Left ventricle myocardium superior (tissue), 1 donor: ENCODE data around the gene PTPRN. TPM values are rescaled to one million over a fixed set of nuclear protein-coding genes. Genes with fewer than 3 reads are reported as not detected.

Experiments
- ATAC-seq: fragments of 200-7000 bp; cut with Tn5 transposase; one replicate; pipeline ENCODE4 v1.9.1; 2020; ENCODE audit warnings: mild to moderate bottlenecking, moderate library complexity
- DNase-seq: peaks from one replicate; pipeline ENCODE4 v3.0.0-alpha.2; 2020
- intact Hi-C: fragments of 100-400 bp; cut with micrococcal nuclease; formaldehyde crosslinking; loops from one replicate; pipeline ENCODE4 v1.11.0; 2022
- long read RNA-seq: library from polyadenylated mRNA; unstranded; transcript quantifications from one replicate; pipeline ENCODE4 v2.0.0, GENCODE V29; 2021
- total RNA-seq: library from RNA; stranded (reverse); fragmentation: NEBNext Ultra II Directional; extraction: Animal tissue kit (Norgen Biotek cat#: 25700); gene quantifications from one replicate; pipeline ENCODE4 v1.2.1, GENCODE V29; 2021
- donor health status: DM: no; HTN: yes; CAD: no; lungs with severe emphysema.

The PTPRN gene
- not detected for total RNA-seq
- long read RNA-seq = 0 reads

DNA sequence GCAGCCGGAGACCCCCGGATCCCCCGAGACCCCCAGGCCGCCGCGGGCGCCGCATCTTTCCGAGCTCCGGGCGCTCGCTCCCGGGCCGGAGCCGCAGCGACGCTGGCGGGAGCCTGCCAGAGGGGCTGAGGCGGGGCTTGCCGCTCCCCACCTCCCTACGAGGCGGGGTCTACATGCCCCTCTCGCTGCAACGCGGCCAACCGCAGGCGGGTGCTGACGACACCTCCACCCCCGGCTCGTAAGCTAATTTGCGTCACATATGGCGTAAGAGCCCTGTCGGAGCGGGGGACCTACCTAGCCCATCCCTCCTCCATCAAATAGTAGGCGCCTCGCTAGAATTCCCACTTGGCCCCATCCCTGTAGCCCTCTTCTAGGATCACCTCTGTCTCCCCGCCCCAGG, at the start of gene PTPRN:
Gene PTPRN, minus strand, starts transcription at position 124 of the 400 bp plus-strand sequence. Its CDS starts 69 bp downstream, at position 55.
- ATAC-seq = no peak
- no peak for DNase-seq
- intact Hi-C loops = no loop called here

DNA sequence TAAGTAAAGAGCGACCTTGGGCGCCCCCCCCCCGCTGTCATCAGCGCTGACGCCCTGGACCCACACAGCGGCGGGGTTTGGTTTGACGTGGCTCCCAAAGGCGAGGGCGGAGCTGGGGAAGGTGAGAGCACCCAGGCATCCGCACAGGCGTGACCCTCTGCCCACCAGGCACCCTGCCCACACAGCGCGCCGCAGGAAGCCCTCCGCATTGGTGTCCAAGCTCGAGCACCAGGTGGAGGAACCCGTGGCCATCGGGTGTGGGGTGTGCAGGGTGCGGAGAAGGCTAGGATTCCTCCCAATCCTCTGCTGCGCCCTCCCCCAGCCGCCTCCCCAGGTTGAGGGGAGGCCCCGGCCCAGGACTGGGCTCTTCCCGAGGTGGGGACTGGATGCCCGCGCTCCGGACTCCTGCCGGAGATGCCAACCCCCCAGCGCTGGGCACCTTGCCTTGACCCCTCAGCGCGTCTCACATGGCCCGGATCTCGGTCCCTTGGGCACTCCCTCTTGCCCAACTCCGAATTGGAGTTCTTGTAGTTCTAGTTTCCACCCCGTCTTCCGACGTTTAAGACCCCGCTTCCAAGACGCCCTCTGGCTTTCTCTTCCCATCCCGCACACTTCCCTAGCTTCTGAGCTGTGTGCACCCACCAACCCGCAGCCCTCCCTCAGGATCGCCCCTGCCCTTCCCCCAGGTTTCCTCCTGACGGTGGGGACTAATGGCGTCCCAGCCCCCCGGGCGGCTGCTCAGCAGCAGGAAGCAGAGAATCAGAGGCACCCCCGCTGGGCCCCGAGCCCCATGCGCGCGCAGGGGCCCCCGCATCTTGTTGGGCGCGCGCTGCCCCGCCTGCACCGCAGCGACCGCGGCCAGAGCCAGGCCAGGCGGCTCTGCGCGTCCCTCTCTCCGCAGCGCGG, 49.2 kb upstream of the PTPRN start:
- DNase-seq = no peak
- intact Hi-C loops = no loop called here
- peak; percentile 22 for ATAC-seq

DNA sequence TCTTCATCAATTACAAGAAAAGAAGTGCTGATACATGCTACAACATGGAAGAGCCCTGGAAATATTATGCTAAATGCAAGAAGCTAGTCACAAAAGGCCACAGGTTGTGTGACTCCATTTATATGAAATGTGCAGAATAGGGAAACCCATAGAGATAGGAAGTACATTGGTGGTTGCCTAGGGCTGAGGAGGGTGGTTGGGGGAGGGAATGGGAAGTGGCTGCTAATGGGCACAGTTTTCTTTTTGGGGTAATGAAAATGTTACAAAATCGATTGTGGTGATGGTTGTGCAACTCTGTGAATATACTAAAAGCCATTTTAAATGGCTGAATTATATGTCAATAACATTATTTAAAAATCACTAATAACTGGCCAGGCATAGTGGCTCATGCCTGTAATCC, 47.6 kb upstream of the PTPRN start:
- DNase-seq (no peak), ATAC-seq (peak; percentile 27)
- intact Hi-C loops = no loop called here

DNA sequence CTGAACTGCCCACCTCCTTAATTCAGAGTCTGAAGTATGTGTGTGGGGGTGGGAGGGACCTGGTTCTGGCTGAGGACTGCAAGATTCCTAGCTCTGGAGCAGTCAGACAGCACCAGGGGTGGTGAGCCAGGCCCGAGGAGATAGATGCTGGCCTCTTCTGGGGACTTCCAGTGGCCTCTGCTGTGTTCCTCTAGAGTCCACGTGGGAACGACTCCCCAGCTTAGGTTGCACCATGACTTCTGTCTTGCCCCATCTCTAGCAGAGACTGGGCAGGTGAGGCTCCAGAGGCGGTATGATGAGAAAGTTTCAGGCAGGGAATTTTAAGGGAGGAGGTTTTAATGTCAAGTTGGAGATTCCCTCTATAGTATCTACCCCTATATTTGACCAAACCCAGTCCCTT, 45.4 kb upstream of the PTPRN start:
- intact Hi-C loops = no loop called here
- ATAC-seq = no peak

GRCh38 chr2:219353129-219353528, 43.9 kb upstream of the PTPRN start:
- ATAC-seq = no peak
- intact Hi-C loops = no loop called here
- DNase-seq = no peak

More for the DNA sequence above, 45.4 kb upstream of the PTPRN start:
- DNase-seq = no peak

DNA sequence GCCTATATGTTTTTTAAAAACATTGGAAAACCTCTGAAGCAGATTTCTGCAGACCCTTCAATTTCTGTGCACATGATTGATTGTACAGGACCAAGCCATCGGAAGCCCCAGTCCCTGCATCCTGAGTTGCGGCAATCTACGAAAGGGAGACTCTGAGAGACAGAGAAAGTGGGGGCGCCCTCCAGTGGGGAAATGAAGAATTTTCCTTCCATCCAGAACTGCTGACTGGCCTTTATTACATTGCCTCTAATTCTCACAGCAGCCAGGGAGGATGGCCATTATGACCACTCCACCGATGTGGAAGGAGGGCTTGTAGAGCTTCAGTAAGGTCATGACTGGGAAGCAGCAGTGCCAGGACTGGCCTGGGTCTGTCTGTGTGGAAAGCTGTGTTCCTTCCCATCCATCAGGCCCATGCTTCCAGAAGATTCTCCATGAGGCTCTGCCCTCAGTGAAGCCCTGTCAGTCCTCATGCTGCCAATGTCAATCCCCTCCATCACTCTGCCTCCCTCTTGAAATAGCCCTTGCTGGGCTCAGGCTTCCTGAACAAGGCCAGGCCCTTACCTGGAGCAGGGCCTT, 43.3 kb upstream of the PTPRN start:
- intact Hi-C loops = no loop called here
- no peak for DNase-seq
- peak; percentile 60 for ATAC-seq

GRCh38 chr2:219350710-219351221, 41.6 kb upstream of the PTPRN start:
- intact Hi-C loops = no loop called here
- ATAC-seq = no peak
- no peak for DNase-seq

GRCh38 chr2:219350215-219350614, 41.0 kb upstream of the PTPRN start:
- intact Hi-C loops = no loop called here
- no peak for ATAC-seq
- no peak for DNase-seq

- ATAC-seq (peak; percentile 62), DNase-seq (peak; percentile 69)
- intact Hi-C loops = no loop called here
These were observed 35.7 kb upstream of the PTPRN start for GRCh38 chr2:219344751-219345430.

DNA sequence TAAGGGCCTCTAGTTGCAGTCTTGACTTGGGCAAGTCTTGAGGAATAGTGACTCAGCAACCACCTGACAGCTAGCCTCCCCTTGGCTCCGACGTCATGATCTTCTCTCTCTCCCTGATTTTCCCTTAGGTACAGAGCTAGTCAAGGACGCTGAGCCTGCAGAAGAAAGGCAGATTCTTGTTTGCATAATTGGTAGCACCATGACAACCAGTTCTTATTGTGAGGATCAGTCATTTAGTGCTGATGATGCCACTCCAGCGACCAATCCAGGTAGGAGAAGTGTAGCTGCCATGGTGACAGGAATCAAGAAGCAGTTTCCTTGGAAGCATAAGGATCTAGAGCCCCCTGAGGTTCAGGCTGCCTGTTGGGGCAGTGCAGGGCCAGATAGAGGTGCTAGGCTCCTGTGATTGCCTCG, 26.2 kb upstream of the PTPRN start:
- no peak for DNase-seq
- intact Hi-C loops = no loop called here
- no peak for ATAC-seq

GRCh38 chr2:219334076-219334475, 24.9 kb upstream of the PTPRN start:
- ATAC-seq (no peak), DNase-seq (no peak)
- intact Hi-C loops = no loop called here

- ATAC-seq = no peak
- DNase-seq = no peak
- intact Hi-C loops = no loop called here
These were observed 23.3 kb upstream of the PTPRN start, which contains the start of gene RESP18 for GRCh38 chr2:219332542-219332941. Gene RESP18, minus strand, starts transcription at chr2:219332744.

- intact Hi-C loops = no loop called here
- DNase-seq (peak; percentile 62), ATAC-seq (peak; percentile 74)
These were observed 22.5 kb upstream of the PTPRN start for GRCh38 chr2:219331560-219332213.

GRCh38 chr2:219327719-219328118, 18.5 kb upstream of the PTPRN start:
- intact Hi-C loops = no loop called here
- ATAC-seq (no peak), DNase-seq (no peak)

DNA sequence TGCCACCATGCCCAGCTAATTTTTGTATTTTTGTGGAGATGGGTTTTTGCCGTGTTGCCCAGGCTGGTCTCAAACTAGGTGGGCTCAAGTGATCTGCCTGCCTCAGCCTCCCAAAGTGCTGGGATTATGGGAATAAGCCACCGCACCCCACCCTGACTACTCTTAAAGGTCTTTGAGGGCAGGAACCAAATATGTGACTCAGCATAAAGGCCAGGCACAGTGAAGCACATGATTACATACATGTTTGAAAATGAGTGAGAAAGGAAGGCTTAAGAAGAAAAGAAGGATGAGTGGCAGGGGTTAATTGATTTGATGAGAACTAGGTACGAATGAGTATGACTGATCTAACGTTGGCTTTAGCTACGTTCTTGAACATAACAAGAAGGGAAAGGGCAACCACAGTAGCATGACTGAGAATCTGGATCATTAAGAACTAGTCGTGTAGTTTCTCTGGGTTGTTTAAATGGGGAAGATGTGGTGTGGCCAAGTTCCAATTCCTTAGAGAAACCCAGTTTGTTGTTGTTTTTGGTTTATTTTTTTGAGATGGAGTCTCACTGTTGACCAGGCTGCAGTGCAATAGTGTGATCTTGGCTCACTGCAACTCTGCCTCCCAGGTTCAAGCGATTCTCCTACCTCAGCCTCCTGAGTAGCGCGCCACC, 16.6 kb upstream of the PTPRN start:
- no peak for DNase-seq
- intact Hi-C loops = no loop called here
- ATAC-seq = no peak

DNA sequence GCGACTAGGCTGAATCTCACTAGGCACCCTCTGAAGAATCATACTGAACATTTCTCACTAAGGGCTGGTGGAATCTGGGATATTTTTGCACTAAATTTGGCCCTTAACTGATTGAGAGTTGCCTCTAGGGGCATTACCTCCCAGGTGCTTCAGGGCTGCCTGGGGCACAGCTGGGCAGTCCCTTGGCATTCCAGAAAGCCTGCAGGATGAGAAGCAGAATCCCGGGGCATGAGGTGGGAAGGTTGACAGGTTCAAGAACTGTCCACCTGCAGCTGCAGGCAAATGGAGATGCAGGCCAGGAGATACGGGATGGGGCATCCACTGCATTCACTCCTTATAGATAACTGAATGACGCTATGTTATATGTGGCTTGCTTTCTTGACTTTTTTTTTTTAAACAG, 15.9 kb upstream of the PTPRN start:
- no peak for DNase-seq
- intact Hi-C loops = no loop called here
- no peak for ATAC-seq

DNA sequence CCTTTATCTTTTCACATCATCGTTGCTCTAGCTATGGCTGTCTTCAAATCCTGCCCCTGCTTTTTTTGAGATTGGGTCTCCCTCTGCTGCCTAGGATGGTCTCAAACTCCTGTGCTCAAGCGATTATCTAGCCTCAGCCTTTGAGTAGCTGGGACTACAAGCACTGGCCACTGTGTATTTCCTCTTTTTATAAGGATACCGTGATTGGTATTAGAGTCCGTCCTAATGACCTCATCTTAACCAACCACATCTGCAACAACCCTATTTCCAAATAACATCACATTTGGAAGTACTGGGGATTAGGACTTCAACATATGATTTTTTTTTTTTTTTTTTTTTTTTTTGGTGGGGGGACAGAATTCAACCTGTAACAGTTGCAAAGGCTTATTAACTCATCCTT, 14.2 kb upstream of the PTPRN start:
- ATAC-seq = no peak
- intact Hi-C loops = no loop called here
- no peak for DNase-seq

- intact Hi-C loops = no loop called here
- no peak for ATAC-seq
- DNase-seq = no peak
These were observed 5.7 kb upstream of the PTPRN start for GRCh38 chr2:219314804-219315468.
